ENCODE data around the gene MAN1B1.
A peak's percentile ranks its signal among the peaks of the same experiment; 100 is the strongest.
"Not testable (repeated sequence)": the region's sequence is repeated elsewhere in the genome, so short reads cannot be mapped to it uniquely, and the experiment has no call there.

The MAN1B1 gene

DNA sequence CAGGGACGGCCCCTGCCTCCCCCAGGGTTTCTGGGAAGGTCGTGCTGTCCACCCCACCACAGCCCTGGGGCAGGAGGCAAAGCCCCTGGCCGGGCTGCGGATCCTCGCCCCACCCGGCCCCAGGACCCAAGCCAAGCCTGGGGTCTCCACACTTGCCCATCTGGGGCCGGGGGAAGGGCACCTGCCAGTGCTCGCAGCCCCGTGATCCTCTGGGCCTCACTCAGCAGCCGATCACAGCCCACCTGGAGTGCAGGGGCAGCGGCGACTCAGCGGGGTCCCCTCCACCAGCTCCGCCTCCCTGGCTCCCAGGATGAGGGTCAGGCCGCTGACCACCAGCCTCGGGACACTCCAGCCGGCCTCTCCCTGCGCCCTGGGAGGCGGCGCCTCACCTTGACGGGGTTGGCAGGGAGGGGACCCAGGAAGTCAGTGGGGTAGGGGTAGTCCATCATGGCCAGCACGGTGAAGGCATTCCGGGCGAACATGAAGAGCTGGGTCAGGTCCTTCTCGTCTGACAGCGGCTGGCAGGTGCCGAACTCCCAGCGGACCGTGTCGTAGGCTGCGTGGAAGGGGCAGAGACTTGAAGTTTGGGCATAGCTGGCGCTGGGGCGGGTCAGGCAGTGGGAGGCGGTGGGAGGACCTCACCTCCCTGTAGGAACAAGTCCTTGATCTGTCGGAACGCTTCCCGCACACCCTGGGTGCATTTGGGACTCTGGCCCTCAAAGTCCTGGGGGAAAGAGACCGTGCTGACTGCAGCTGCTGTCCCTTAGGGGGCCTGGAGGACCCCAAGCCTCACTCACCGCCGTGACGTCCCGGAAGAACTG, 26.0 kb downstream of the MAN1B1 start:
- DNase-seq, result no peak

DNA sequence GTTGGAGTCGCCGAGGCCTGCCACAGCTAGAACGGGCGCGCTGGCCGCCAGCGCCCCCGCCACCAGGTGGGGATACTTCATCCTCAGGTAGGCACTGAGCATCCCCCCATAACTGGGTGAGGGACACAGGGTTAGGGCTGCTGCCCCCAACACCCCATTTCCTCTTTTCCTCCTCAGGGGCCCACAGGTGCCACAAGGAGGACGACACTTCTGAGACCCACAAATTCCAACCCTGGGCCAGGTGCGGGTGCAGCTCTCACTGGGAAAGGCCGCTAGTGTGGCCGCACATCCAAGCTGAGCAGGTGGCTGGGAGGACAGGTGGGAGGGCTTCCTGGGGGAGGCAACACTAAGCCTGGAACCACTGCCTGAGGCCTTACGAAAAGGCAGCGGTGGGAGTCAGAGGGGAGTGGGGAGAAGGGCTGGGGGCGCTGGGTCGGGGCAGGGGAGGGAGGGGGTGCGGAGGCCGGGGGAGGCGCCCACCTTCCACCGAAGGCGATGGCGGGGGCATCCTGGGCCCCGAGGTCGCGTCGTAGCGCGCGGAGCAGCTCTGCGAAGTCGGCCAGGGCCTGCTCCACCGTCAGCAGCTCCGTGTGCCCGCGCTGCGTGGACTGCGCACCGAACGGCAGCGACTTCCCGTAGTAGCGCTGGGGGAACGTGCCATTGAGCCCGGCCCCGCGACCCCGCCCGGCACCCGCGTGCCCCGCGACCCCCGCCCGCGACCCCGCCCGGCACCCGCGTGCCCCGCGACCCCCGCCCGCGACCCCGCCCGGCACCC, 26.8 kb downstream of the MAN1B1 start:
- no peak for DNase-seq

DNA sequence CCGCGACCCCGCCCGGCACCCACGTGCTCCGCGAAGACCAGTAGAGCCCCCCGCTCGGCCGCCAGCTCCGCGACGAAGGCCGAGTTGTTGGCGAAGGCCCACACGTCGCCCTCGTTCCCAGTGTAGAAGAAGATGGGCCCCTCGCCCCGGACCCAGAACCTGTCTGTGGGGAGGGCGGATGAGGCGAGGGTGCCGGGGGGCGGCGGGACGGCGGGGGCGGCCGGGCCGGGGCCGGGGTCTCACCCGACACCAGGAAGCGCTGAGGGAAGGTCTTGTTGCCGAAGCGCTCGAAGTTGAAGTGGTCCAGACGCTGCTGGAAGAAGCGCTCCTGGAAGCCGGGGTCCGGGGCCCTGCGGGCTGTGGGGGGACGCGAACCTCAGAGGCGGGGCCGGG, 27.4 kb downstream of the MAN1B1 start:
- DNase-seq, result no peak

DNA sequence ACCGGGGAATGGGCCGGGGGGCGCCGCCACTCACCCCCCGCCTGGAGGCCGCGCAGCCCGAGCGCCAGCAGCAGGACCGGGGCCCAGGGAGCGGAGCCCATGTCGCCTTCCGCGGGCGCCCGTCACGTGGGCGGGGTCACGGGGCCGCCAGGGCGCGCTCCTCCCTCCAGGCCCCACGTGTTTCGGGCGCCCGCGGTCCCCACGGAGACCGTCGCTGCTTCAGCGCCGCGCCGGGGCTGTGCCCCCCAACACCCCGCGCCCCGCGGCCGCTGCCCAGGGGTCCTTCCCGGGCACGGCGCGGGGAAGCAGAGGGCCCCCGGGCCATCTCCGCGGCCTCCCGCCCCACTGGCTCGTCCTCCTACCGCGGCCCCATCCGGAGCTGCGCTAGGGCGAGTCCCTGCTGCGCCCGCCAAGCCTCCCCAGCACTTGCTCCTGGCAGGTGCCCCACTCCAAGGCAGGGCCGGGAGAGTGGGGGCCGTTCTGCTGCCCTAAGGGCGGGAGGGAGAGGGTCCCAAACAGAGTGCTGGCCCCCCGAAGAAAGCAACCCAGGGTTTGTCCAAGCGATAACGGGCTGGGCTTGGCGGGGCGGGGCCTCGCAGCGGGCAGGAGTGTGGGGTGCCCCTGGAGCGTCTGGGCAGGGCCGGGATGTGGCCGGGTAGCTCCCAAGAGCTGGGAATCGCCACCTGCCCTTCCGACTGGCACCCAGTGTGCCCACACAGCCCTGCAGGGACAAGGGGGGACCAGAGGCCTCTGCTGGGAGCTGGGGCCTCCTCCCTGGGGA, 28.0 kb downstream of the MAN1B1 start, which contains the start of gene DPP7:
DPP7 (minus strand) TSS at position 121 of the 781 bp plus-strand sequence; CDS start at position 101, 20 bp downstream.
- DNase-seq, result peak; percentile 49

DNA sequence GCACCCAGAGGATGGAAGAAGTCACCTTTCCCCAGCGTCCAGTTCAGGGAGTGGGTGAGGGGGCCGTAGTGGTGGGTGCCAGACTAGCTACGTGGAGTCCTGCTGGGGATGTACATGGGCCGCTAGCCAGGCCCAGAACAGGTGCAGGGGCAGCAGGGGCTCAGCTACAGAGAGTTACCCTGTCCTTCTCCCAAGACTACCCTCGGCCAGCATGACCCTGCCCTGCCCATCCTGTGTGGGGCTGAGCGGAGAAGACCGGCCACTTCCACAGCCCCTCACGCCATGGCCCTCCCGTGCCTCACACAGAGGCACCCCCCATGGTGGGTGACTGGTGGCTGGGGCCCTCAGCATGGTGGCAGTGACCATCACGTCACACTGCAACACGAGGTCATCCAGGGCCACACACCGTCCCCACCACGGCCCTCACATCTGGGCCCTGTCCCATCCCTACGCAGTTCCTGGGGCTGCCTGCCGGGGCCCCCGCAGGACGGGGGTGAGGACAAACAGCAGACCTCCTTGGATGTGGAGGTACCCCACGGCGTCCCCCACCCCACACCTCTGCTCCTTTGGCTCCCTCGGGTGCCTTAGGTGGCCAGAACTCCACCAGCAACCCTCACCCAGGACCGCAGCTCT, 28.7 kb downstream of the MAN1B1 start:
- DNase-seq, result no peak

DNA sequence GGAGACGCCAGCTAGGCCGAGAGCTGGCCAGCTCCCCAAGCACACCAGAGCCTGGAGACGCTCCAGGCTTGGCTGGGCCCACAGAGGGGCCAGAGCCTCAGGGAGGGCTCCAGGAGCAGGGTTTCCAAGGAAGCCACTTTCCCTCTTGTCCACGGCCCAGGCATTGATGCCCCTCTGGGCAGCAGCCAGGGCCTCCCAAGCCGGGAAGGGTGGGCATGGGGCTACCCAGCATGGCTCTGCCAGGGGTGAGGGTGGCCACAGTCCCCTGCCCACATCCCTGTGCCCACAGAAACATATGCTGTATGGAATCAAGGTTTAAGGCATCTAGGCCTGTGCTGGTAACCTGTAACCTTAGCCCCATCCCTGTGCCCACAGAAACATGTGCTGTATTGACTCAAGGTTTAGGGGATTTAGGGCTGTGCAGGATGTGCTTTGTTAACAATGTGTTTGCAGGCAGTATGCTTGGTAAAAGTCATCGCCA, 29.3 kb downstream of the MAN1B1 start:
- no peak for DNase-seq

DNA sequence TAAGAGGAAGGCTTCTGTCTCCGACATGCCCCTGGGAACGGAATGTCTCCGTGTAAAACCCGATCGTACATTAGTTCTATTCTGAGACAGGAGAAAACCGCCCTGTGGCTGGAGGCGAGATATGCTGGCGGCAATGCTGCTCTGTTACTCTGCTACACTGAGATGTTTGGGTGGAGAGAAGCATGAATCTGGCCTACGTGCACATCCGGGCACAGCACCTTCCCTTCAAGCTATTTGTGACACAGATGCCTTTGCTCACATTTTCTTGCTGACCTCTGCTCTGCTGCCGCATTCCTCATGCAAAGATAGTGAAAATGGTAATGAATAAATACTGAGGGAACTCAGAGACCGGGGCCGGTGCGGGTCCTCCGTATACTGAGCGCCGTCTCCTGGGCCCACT, 29.9 kb downstream of the MAN1B1 start:
- DNase-seq, result no peak

DNA sequence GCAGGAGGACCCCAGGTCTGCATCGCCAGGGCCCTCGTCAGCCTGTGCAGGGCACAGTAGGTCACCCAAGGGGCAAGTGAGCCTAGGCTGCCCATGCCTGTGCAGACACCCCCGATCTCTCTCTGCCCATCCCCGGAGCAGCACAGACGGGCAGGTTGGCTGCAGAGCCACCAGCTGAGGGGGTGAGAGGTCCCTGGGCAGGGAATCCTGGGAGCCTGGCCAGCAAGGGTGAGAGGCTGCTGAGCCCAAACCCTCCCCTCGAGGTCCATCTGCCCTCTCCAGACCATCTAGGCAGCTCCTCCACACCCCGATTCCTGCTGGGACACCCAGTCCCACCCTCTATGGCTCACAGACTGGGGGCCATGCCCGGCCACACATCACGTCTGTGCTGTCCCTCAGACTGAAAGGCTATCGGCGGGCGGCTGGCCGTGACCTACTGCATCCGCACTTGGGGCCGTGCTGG, 30.5 kb downstream of the MAN1B1 start:
- DNase-seq, result no peak

DNA sequence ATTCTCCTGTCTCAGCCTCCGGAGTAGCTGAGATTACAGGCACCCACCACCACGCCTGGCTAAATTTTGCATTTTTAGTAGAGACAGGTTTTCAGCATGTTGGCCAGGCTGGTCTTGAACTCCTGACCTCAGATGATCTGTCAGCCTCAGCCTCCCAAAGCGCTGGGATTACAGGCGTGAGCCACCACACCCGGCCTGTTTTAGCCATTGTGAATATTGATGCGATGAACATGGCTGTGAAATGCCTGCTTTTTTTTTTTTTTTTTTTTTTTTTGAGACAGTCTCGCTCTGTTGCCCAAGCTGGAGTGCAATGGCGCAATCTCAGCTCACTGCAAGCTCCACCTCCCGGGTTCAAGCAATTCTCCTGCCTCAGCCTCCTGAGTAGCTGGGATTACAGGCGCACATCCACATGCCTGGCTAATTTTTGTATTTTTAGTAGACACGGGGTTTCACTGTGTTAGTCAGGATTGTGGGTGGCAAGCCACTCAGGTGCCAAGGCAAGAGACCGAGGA, 31.4 kb downstream of the MAN1B1 start:
- DNase-seq, result not testable (repeated sequence)

DNA sequence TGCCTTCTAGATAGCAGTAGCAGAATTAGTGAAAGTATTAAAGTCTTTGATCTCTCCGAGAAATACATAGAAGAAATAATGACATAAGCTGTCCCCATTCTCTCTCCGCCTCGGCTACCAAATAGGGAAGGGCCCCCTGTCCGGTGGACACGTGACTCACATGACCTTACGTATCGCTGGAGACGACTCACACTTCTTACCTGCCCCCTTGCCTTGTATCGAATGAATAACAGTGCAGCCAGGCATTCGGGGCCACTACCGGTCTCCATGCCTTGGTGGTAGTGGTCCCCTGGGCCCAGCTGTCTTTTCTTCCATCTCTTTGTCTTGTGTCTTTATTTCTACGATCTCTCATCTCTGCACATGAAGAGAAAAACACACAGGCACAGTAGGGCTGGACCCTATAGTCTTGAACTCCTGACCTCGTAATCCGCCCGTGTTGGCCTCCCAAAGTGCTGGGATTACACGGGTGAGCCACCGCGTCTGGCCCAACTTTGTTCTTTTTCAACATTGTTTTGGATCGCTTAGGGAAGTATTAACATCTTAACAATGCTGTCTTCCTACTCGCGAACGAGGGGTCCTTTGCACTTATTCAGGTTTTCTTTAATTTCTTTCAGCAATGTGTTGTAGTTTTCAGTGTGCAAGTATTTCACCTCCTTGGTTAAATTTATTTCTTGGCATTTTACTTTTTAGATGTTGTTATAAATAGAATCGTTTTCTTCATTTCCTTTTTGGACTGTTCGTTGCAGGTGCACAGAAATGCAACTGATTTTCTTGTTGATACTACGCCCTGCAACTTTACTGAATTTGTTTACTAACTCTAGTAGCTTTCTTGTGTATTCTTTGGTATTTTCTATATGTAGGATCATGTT, 35.4 kb downstream of the MAN1B1 start:
- DNase-seq, result not testable (repeated sequence)

DNA sequence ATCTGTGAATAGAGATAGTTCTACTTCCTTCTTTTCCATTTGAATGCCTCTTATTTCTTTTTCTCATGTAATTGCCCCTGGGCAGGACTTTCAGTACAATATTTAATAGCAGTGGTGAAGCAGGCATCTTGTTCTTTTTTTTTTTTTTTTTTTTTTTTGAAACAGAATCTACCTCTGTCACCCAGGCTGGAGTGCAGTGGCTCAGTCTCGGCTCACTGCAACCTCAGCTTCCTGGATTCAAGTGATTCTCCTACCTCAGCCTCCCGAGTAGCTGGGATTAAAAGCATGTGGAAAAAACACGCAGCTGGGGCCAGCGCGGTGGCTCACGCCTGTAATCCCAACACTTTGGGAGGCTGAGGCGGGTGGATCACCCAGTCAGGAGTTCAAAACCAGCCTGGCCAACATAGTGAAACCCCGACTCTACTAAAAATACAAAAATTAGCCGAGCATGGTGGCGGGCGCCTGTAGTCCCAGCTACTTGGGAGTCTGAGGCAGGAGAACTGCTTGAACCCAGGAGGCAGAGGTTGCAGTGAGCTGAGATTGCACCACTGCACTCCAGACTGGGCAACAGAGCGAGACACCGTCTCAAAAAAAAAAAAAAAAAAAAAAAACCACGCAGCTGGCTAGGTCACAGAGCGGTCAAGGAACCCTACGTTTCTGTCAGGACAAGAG, 36.1 kb downstream of the MAN1B1 start:
- not testable (repeated sequence) for DNase-seq

DNA sequence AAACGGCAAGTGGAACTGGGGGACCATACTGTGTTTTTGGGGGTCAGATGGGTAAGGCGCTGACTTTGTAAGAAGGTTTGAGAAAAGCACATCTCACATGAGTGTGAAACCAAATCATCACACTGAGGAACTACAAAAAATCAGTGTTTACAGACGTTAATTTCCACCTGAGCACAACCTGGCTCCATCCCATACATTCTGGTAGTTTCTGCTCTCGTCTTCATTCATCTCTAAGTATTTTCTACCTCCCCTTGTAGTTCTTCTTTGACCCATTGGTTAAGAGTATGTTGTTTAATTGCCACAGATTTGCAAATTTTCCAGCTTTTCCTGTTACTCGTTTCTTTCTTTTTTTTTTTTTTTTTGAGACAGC, 36.7 kb downstream of the MAN1B1 start:
- no peak for DNase-seq

DNA sequence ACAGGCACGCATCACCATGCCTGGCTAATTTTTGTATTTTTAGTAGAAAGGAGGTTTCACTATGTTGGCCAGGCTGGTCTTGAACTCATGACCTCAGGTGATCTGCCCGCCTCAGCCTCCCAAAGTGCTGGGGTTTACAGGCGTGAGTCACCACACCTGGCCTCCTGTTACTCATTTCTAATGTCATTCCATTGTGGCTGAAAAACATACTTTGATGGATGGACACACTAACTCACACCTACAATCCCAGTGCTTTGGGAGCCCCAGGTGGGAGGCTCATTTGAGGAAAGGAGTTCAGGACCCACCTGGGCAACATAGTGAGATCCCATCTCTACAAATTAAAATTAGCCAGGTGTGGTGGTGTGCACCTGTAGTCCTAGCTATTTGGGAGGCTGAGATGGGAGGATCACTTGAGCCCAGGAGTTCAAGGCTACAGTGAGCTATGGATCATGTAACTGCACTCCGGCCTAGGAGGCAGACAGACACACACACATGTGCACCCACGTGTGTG, 37.2 kb downstream of the MAN1B1 start:
- not testable (repeated sequence) for DNase-seq

DNA sequence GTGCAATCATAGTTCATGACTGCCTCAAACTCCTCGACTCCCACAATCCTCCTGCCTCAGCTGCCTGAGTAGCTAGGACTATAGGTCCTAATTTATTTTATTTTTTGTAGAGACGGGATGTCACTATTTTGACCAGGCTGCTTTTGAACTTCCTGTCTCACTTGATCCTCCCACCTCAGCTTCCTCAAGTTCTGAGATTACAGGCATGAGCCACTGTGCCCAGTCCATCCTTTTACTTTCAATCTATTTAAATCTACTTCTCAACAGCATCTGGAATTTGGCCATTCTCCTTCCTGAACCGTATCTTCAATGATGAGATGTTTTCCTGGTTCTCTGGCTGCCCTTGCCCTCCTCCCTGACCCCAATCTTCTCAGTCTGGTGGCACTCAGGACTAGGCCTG, 40.0 kb downstream of the MAN1B1 start:
- DNase-seq, result no peak

DNA sequence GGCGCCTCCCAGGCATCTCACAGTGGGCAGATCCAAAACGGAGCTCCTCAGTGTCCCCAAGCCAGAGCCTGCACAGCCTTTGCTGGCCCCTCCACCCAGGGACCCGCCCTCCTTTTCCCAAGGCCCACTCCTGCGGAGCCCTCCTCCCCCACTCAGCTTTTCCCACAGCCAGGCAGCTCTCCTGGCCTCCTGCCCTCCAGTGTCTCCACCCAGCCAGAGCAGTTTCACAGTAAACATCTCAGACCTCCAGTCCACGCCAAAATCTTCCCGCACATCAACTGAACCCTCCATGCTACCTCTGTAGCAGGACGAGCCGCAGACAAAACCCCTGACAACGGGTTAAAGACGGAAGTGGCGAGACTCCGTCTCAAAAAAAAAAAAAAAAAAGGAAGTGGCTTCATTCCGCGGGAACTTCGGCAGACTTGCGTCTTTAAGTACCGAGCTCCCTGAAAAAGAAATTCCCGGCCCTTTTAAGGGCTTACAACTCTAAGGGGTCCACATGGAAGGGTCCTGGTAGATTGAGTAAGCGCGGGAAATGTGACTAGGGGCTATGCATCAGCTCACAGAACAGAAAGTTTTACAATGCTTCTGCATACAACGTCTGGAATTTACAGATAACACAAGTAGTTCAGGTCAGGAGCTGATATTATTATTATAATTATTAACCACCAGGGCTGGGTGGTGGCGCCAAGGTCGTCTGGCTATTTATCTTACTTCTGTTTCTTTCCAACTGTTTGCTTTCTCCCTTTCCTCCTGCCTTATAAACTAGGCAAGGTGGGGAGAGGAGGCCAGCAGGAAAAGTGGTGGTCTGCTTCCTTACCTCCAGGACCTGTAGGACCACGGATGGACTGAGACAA, 40.7 kb downstream of the MAN1B1 start:
- DNase-seq, result no peak

DNA sequence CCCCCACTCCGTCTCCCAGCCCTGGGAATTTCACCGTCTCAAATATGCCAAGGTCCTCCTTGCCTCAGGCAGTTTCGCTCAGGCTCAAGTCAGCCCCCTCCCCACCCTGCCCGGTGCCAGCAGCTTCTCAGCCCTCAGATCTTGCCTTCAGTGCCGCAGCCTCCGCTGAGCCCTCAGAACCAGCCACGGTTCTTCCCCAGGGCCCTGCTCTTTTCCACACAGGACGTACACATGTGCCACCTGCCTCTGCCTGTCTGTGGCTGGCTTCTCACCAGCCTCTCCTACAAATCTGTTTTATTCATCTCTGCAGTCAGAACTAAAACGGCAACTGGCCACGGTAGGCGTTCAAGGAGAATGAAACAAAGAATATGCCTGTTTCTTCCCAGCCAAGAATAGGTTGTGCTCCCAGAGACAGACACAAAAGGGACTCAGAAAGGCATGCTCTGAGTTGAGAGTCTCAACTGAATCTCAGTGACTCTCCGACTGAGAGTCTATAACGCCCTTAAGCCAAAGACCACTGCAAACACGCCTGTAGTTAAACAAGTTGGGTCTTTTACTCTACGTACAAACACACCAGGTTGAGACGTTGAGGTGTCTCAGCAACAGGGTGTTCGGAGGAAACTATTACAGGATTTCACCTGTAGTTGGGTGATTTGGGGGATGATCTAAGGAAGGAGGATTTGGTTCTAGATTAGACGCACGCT, 41.5 kb downstream of the MAN1B1 start:
- no peak for DNase-seq

DNA sequence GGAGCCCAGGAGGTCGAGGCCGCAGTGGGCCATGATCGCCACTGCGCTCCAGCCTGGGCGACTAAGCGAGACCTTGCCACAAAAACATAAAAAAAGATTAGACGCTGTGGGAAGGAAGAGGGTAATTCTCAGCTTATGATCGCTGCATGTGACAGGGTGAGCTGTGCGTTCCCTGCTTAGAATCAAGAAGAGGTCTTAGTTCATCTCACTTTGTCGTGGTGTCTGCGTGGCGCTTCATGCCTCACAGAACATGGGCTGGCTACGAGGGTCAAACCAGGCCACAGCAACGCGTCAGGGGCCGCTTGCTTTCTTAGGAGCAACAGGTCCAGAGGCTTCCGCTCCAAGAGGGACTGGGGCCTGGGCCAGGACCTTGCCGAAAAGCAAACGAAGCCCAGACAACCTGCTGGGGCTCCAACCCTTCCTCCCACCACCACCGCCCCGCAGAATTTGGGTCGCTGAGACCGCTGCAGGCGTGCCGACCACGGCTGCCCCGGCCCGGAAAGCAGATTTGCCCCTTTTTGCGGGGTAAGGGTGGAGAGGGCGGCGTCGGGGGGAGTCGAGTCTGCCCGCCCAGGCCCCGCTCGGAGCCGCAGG, 42.2 kb downstream of the MAN1B1 start:
- DNase-seq, result no peak

DNA sequence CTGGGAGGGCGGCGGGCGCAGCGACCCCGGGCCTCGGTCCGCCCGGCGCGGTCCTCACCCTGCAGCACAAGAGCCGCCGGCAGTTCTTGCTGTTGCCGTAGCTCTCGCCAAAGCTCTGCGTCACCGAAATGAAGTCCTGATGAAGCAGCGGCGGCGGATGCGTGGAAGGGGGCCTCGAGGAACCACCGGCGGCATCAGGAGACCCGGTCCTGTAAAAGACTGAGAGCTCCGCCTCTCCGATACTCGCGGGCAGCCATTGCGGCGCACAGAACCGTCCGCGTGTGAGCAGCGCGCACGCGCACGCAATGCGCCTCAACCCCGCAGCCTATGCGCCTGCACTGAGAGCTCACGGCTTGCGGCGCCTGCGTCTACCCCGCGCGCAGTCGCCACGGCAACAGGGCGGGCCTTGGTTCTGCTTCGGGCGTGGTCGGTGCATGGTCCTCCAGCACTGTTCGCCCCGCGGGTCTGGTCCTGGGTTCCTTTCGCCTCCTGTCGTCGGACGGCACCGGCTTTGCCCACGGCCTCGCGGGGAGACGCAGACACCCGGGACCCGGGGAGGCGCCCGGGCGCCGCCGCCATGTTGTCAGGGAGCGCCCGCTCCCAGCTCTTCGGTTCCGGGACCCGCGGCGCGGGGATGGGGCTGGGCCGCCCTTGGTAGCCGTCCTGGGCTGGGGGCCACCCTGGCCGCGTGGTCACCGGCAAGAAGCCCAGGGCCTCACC, 42.8 kb downstream of the MAN1B1 start:
- DNase-seq, result peak; percentile 93

Measured in NCI-H345 (cell line).